Prostate gland (tissue), 2 donors: ENCODE measurements around the gene PARK7.

Source experiments
- POLR2AphosphoS5 ChIP-seq: sonication (generic); formaldehyde crosslinking; IDR thresholded peaks from one replicate; pipeline ENCODE4 v1.6.1; 2017; ENCODE audit warnings: antibody characterized with exemption
- TF ChIP-seq, protein P1 (sequence below), 4 experiments: fragments of 200-600 bp in 2 of 4; fragments of 450-650 bp in 2 of 4; sonication (generic) in 2 of 4; IDR thresholded peaks; 1 replicate in 3 of 4; 2 replicates in 1 of 4; pipeline ENCODE4 v1.5.1; 2016 to 2019; ENCODE audit warnings: antibody characterized with exemption in 4 of 4, mild to moderate bottlenecking in 2 of 4, moderate library complexity in 2 of 4

DNA sequence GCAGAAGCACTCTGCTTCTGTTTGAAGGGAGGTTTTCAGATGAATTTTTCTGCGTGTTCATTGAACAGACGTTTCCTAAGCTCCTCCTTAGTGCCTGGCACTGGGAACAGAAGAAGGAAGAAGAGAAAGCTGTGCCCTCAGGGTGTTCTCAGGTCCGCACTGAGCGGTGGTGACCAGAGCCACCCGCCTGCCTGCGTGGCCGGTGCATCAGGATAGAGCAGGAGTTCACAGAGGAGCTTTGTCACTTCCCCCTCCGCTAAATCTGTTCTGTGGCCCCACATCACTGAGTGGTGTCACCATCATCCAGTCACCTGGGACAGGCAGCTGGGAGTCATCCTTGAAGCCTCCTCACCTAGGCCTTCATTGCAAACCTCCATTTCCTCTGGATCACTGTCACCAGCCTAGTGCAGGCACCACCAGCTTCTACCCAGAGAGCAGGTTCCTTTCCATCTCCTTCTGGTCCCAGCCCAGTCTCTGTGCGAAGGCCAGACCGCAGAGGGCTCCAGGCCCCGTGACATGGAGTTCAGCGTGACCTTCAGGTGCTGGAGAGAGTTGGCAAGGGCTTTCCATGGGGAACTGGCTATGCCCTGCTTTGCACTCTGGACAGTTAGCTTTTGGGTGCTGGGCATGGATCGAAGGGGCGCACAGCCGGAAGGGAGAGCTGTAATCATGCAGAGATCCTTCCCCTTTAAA is 21.7 kb downstream of the PARK7 start:
- no peak for TF ChIP-seq POLR2AphosphoS5
- TF ChIP-seq, protein P1, sequence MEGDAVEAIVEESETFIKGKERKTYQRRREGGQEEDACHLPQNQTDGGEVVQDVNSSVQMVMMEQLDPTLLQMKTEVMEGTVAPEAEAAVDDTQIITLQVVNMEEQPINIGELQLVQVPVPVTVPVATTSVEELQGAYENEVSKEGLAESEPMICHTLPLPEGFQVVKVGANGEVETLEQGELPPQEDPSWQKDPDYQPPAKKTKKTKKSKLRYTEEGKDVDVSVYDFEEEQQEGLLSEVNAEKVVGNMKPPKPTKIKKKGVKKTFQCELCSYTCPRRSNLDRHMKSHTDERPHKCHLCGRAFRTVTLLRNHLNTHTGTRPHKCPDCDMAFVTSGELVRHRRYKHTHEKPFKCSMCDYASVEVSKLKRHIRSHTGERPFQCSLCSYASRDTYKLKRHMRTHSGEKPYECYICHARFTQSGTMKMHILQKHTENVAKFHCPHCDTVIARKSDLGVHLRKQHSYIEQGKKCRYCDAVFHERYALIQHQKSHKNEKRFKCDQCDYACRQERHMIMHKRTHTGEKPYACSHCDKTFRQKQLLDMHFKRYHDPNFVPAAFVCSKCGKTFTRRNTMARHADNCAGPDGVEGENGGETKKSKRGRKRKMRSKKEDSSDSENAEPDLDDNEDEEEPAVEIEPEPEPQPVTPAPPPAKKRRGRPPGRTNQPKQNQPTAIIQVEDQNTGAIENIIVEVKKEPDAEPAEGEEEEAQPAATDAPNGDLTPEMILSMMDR (IDR thresholded peaks at IDR 0.05) = no peak
